ACC112 (cell line): Measurements from ENCODE around the gene OR2K2.
A peak's percentile ranks its signal among the peaks of the same experiment; 100 is the strongest.
"Not testable (repeated sequence)": the region's sequence is repeated elsewhere in the genome, so short reads cannot be mapped to it uniquely, and the experiment has no call there.

Experiments
- H2AFZ ChIP-seq: fragments of 200-600 bp; sonication (generic); one replicate; pipeline ENCODE4 v1.6.0; 2017; ENCODE audit warnings: antibody characterized with exemption, low read length; ENCODE audit not compliant: unreplicated experiment
- H3K27ac ChIP-seq: fragments of 200-600 bp; sonication (generic); 2 replicates; pipeline ENCODE4 v1.5.1; 2014; ENCODE audit warnings: low read depth, mild to moderate bottlenecking, antibody characterized with exemption, low read length, moderate library complexity
- H3K27me3 ChIP-seq: fragments of 200-600 bp; sonication (generic); 2 replicates; pipeline ENCODE4 v1.6.1; 2014; ENCODE audit warnings: mild to moderate bottlenecking, antibody characterized with exemption, low read length, moderate library complexity, mixed read lengths; ENCODE audit not compliant: insufficient read depth
- H3K36me3 ChIP-seq: fragments of 200-600 bp; sonication (generic); 2 replicates; pipeline ENCODE4 v1.6.1; 2016; ENCODE audit warnings: mild to moderate bottlenecking, antibody characterized with exemption, low read length, moderate library complexity, mixed read lengths; ENCODE audit not compliant: insufficient read depth
- H3K4me1 ChIP-seq: fragments of 200-600 bp; sonication (generic); one replicate; pipeline ENCODE4 v1.6.1; 2016; ENCODE audit warnings: low read length, mixed read lengths; ENCODE audit not compliant: insufficient read depth, unreplicated experiment, control insufficient read depth
- H3K4me3 ChIP-seq: fragments of 200-600 bp; sonication (generic); 2 replicates; pipeline ENCODE4 v1.5.1; 2014; ENCODE audit warnings: mild to moderate bottlenecking, low read depth, low read length
- H3K79me2 ChIP-seq: fragments of 200-600 bp; sonication (generic); one replicate; pipeline ENCODE4 v1.6.0; 2016; ENCODE audit warnings: low read length; ENCODE audit not compliant: control insufficient read depth, unreplicated experiment, insufficient read depth

Gene OR2K2

GRCh38 chr9:111298731-111299598 is 31.1 kb downstream of the OR2K2 start:
- Histone ChIP-seq H3K27ac (peak overlapping the region; percentile 83), H3K36me3 (no peaks in the 10 kb centered on the region), H3K4me1 (peaks cover 25% of the 10 kb centered on the region), H3K4me3 (peak overlapping the region; percentile 58), H3K79me2 (no peaks in the 10 kb centered on the region), H2AFZ (peak overlapping the region; percentile 86), H3K27me3 (no peaks in the 10 kb centered on the region)

GRCh38 chr9:111298111-111298510 is 31.9 kb downstream of the OR2K2 start:
- Histone ChIP-seq H3K27ac (no peak overlapping the region), H3K36me3 (no peaks in the 10 kb centered on the region), H3K27me3 (no peaks in the 10 kb centered on the region), H2AFZ (no peak overlapping the region), H3K4me1 (peaks cover 25% of the 10 kb centered on the region), H3K4me3 (no peak overlapping the region), H3K79me2 (no peaks in the 10 kb centered on the region)

- H3K36me3 ChIP-seq = no peaks in the 10 kb centered on the region
- no peak overlapping the region for H3K4me3 ChIP-seq
- H3K79me2 ChIP-seq = no peaks in the 10 kb centered on the region
- H3K27me3 ChIP-seq = no peaks in the 10 kb centered on the region
- H3K4me1 ChIP-seq = peaks cover 25% of the 10 kb centered on the region
- no peak overlapping the region for H3K27ac ChIP-seq
- no peak overlapping the region for H2AFZ ChIP-seq
Measured at GRCh38 chr9:111297066-111297824, 32.8 kb downstream of the OR2K2 start.

DNA sequence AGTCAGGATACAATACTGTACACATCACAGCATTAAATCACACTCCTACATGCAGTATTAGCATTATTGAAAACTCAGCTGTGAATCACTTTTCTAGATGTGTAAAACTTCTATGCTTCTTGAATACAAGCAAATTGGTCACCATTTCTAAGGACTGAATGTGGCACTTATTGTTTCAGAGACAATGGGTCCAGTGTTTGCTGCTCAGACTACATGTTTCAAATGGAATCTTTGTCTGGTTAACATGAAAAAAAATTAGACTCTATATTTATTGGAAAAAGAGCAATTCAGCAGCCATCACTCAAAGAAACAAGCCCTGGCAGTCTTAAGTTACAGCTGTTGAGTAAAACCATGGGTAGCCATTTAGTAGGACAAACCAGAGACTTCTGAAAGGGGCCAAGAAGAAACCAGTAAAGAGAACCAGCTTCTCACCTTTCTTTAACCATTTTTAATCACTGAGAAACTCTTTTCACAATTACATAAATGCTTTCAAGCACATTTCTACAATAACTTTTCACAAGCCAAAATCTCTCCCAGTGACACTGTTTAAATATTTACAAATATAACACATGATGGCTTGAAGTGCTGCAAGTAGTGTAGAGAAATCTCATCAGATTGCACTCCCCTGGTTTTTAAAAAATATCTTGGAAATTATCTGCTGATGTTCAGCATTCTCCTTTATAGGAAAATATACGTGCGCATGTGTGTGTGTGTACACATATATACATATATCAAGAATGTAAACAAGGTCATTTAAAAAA is 35.2 kb downstream of the OR2K2 start:
- Histone ChIP-seq H3K4me3 (no peak overlapping the region), H3K27ac (no peak overlapping the region), H3K4me1 (peaks cover 8% of the 10 kb centered on the region), H3K36me3 (no peaks in the 10 kb centered on the region), H3K79me2 (no peaks in the 10 kb centered on the region), H3K27me3 (no peaks in the 10 kb centered on the region), H2AFZ (no peak overlapping the region)

DNA sequence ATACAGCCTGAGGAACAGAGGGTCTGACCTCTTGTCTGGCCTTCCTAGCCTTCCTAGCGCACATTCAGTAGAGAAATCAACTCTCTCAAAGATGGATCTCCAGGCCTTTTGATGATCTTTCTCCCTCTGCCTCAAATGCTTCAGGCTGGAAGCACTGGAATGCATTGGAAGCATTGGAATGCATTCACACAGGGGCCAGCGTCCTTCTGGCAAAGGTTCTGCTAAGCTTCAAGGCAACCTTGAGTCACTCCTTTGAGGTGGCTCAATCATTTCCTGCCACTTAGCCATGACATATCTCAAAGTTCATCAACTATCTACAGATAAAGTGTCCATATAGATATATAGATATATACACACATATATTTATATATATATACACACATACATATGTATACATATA is 42.9 kb downstream of the OR2K2 start:
- Histone ChIP-seq H3K36me3 (no peaks in the 10 kb centered on the region), H3K4me3 (no peak overlapping the region), H3K27ac (no peak overlapping the region), H2AFZ (no peak overlapping the region), H3K27me3 (no peaks in the 10 kb centered on the region), H3K4me1 (peaks cover 27% of the 10 kb centered on the region), H3K79me2 (no peaks in the 10 kb centered on the region)

GRCh38 chr9:111284703-111285102 is 45.3 kb downstream of the OR2K2 start:
- Histone ChIP-seq H3K36me3 (no peaks in the 10 kb centered on the region), H3K4me3 (no peak overlapping the region), H3K4me1 (peaks cover 27% of the 10 kb centered on the region), H3K27me3 (no peaks in the 10 kb centered on the region), H2AFZ (peak overlapping the region; percentile 1), H3K79me2 (no peaks in the 10 kb centered on the region), H3K27ac (no peak overlapping the region)

- Histone ChIP-seq H3K36me3 (no peaks in the 10 kb centered on the region), H3K27ac (no peak overlapping the region), H3K4me3 (no peak overlapping the region), H3K4me1 (peaks cover 11% of the 10 kb centered on the region), H3K79me2 (no peaks in the 10 kb centered on the region), H3K27me3 (no peaks in the 10 kb centered on the region), H2AFZ (no peak overlapping the region)
Measured at GRCh38 chr9:111282845-111283244, 47.2 kb downstream of the OR2K2 start.

DNA sequence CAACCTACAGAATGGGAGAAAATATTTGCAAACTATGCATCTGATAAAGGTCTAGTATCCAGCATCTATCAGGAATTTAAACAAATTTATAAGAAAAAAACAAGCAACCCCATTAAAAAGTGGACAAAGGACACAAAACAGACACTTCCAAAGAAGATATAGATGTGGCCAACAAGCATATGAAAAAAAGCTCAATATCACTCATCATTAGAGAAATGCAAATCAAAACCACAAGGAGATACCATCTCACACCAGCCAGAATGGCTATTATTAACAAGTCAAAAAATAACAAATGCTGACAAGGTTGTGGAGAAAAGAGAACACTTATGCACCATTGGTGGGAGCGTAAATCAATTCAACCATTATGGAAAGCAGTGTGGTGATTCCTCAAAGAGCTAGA is 49.2 kb downstream of the OR2K2 start:
- H3K4me1 ChIP-seq, H3K4me3 ChIP-seq, H3K79me2 ChIP-seq, H3K36me3 ChIP-seq, H3K27me3 ChIP-seq, H2AFZ ChIP-seq, H3K27ac ChIP-seq: not testable (repeated sequence)
